ENCODE data around the gene PVALB.

PVALB gene

DNA sequence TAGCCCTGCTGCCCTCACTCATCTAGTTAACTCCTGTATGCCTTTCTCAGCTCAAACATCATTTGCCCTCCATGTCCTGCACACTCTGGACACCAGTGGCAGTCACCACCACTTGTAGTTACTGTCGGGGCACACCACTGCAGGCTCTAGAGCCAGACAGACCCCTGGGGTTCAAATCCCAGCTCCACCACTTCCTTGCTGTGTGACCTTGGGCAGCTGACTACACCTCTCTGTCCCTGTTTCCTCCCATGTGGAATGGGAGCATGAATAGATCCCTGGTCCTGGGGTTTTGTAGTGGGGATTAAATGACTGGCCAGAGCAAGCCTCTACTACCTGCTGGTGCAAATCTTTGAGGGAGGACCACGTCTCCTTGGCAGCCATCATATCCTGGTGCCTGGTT is 33.1 kb downstream of the PVALB start:
- Histone ChIP-seq H3K36me3 (ENCODE audit: insufficient read depth, low read length) (no peaks in the 10 kb centered on the region), H3K4me2 (ENCODE audit: insufficient read depth, low read length) (no peak overlapping the region), H3K79me2 (ENCODE audit: insufficient read depth, low read length) (no peaks in the 10 kb centered on the region), H2AFZ (ENCODE audit: low read depth, low read length) (no peak overlapping the region), H3K9ac (ENCODE audit: low read depth, low read length) (no peak overlapping the region), H3K4me3 (ENCODE audit: low read depth in 1 of 2, low read length in 2 of 2) (no peak overlapping the region), H3K27me3 (ENCODE audit: insufficient read depth, low read length, poor library complexity) (peaks cover 4% of the 10 kb centered on the region), H4K20me1 (ENCODE audit: insufficient read depth, low read length) (no peaks in the 10 kb centered on the region), H3K4me1 (ENCODE audit: insufficient read depth, low read length) (peaks cover 6% of the 10 kb centered on the region), H3K27ac (ENCODE audit: low read length) (no peak overlapping the region), H3K9me3 (ENCODE audit: insufficient read depth, low read length, severe bottlenecking) (no peaks in the 10 kb centered on the region)
- TF ChIP-seq EZH2 (IDR thresholded peaks at IDR 0.05; ENCODE audit: borderline replicate concordance, low read depth, low read length, severe bottlenecking): no peak
- TF ChIP-seq, protein P1, sequence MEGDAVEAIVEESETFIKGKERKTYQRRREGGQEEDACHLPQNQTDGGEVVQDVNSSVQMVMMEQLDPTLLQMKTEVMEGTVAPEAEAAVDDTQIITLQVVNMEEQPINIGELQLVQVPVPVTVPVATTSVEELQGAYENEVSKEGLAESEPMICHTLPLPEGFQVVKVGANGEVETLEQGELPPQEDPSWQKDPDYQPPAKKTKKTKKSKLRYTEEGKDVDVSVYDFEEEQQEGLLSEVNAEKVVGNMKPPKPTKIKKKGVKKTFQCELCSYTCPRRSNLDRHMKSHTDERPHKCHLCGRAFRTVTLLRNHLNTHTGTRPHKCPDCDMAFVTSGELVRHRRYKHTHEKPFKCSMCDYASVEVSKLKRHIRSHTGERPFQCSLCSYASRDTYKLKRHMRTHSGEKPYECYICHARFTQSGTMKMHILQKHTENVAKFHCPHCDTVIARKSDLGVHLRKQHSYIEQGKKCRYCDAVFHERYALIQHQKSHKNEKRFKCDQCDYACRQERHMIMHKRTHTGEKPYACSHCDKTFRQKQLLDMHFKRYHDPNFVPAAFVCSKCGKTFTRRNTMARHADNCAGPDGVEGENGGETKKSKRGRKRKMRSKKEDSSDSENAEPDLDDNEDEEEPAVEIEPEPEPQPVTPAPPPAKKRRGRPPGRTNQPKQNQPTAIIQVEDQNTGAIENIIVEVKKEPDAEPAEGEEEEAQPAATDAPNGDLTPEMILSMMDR (IDR thresholded peaks at IDR 0.05; ENCODE audit: borderline replicate concordance, extremely low read depth, low read length, poor library complexity, severe bottlenecking): no peak
- ATAC-seq (ENCODE audit: insufficient read depth, low read depth): no peak
- DNase-seq: no peak

DNA sequence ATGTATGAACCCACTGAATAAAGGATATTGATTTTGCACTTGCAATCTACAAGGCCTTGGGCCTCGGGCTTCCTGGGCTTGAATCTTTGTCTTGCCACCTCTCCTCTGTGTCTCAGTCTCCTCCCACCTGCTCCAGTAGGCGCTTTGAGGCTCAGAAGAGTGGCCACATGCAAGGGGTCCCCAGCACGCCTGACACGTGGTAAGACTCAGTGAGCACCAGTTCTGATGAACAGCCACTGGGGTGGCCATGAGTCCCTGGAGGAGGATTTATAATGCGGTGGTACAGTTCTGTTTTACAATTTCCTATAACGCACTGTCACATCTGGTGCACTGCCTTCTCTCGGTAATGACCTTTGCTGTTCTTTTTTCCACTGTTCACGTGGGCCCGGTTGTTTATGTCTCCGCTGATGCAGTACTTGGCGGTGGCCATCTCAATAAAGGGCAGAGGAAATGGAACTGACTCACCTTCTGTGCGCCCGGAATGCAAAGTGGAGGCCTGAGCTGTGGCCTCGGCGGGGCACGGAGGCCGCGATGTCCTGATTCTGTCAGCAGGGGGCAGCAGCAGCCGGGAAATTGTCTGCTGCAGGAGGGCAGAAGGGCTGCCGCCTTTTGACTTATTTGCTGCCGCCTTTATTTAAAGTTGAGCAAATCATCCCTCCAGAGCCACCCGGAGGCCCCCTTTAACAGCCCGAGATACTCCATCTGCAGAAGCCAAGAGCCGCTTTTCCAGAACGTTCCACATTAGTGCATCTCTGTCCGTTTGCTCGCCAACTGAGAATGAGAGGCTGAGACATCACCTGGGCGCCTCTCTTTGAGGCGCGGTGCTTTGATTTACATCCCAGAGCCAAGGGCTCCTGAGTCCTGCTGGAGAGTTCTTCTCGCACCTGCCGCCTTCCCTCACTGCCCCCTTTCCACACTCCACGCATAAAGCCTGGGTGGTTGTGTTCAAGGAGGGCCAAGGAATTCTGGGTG is 34.9 kb downstream of the PVALB start:
- TF ChIP-seq, protein P1 (IDR thresholded peaks at IDR 0.05; ENCODE audit: borderline replicate concordance, extremely low read depth, low read length, poor library complexity, severe bottlenecking): peak; percentile 94
- no peak for TF ChIP-seq EZH2 (IDR thresholded peaks at IDR 0.05; ENCODE audit: borderline replicate concordance, low read depth, low read length, severe bottlenecking)
- no peaks in the 10 kb centered on the region for H3K9me3 ChIP-seq (ENCODE audit: insufficient read depth, low read length, severe bottlenecking)
- H2AFZ ChIP-seq (ENCODE audit: low read depth, low read length): peak overlapping the region; percentile 72
- peak; percentile 98 for ATAC-seq (ENCODE audit: insufficient read depth, low read depth)
- H4K20me1 ChIP-seq (ENCODE audit: insufficient read depth, low read length): no peaks in the 10 kb centered on the region
- H3K9ac ChIP-seq (ENCODE audit: low read depth, low read length): peak overlapping the region; percentile 27; the same call in 1 of the 2 replicates
- no peak overlapping the region for H3K27ac ChIP-seq (ENCODE audit: low read length)
- H3K36me3 ChIP-seq (ENCODE audit: insufficient read depth, low read length): no peaks in the 10 kb centered on the region
- H3K4me1 ChIP-seq (ENCODE audit: insufficient read depth, low read length): peaks cover 10% of the 10 kb centered on the region
- peak overlapping the region; percentile 33 for H3K4me2 ChIP-seq (ENCODE audit: insufficient read depth, low read length)
- no peak overlapping the region for H3K4me3 ChIP-seq (ENCODE audit: low read depth in 1 of 2, low read length in 2 of 2)
- peaks cover 4% of the 10 kb centered on the region for H3K27me3 ChIP-seq (ENCODE audit: insufficient read depth, low read length, poor library complexity)
- no peaks in the 10 kb centered on the region for H3K79me2 ChIP-seq (ENCODE audit: insufficient read depth, low read length)
- DNase-seq: peak; percentile 82

DNA sequence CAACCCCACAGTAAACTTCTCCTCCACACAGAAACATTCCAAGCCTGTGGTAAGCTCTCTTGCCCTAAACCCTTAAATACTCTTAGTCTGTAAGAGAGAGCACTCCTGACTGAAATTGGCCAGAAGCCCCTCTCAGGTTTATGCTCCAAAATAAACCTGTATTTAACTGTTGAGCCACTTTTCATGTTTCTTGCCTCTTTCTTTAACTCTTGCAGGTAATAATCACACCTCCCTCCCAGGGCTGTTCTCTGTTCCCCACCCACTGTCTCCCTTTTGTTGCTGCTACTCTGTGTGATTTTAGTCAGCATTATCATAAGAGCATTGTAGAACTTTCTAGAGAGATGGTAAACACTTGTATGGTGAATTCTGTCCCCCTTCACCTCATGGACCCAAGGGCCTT is 38.8 kb downstream of the PVALB start:
- no peak overlapping the region for H3K27ac ChIP-seq (ENCODE audit: low read length)
- H3K9me3 ChIP-seq (ENCODE audit: insufficient read depth, low read length, severe bottlenecking): no peaks in the 10 kb centered on the region
- H4K20me1 ChIP-seq (ENCODE audit: insufficient read depth, low read length): no peaks in the 10 kb centered on the region
- TF ChIP-seq, protein P1 (IDR thresholded peaks at IDR 0.05; ENCODE audit: borderline replicate concordance, extremely low read depth, low read length, poor library complexity, severe bottlenecking): no peak
- no peak for TF ChIP-seq EZH2 (IDR thresholded peaks at IDR 0.05; ENCODE audit: borderline replicate concordance, low read depth, low read length, severe bottlenecking)
- DNase-seq: no peak
- peaks cover 29% of the 10 kb centered on the region for H3K4me1 ChIP-seq (ENCODE audit: insufficient read depth, low read length)
- no peak overlapping the region for H3K9ac ChIP-seq (ENCODE audit: low read depth, low read length)
- peaks cover 10% of the 10 kb centered on the region for H3K79me2 ChIP-seq (ENCODE audit: insufficient read depth, low read length)
- H3K27me3 ChIP-seq (ENCODE audit: insufficient read depth, low read length, poor library complexity): no peaks in the 10 kb centered on the region
- H2AFZ ChIP-seq (ENCODE audit: low read depth, low read length): no peak overlapping the region
- no peak overlapping the region for H3K4me3 ChIP-seq (ENCODE audit: low read depth in 1 of 2, low read length in 2 of 2)
- no peak for ATAC-seq (ENCODE audit: insufficient read depth, low read depth)
- H3K36me3 ChIP-seq (ENCODE audit: insufficient read depth, low read length): no peaks in the 10 kb centered on the region
- H3K4me2 ChIP-seq (ENCODE audit: insufficient read depth, low read length): no peak overlapping the region
